ENCODE measurements around the gene LTBP2.

The LTBP2 gene

GRCh38 chr14:74504874-74505720 is 106.9 kb downstream of the LTBP2 start:
- no peak for DNase-seq (ENCODE audit: low read depth)

- no peak for DNase-seq (ENCODE audit: low read depth)
These were observed 107.6 kb downstream of the LTBP2 start for GRCh38 chr14:74504412-74504811.

GRCh38 chr14:74503938-74504335 is 108.1 kb downstream of the LTBP2 start:
- no peak for DNase-seq (ENCODE audit: low read depth)

GRCh38 chr14:74503291-74503937 is 108.6 kb downstream of the LTBP2 start:
- DNase-seq (ENCODE audit: low read depth): no peak

GRCh38 chr14:74502236-74503019 is 109.6 kb downstream of the LTBP2 start:
- DNase-seq (ENCODE audit: low read depth): no peak

GRCh38 chr14:74501691-74502090 is 110.3 kb downstream of the LTBP2 start:
- DNase-seq (ENCODE audit: low read depth): no peak

GRCh38 chr14:74501135-74501614 is 110.9 kb downstream of the LTBP2 start:
- no peak for DNase-seq (ENCODE audit: low read depth)

- no peak for DNase-seq (ENCODE audit: low read depth)
These were observed 111.5 kb downstream of the LTBP2 start for GRCh38 chr14:74500417-74501134.

GRCh38 chr14:74495356-74495755 is 116.7 kb downstream of the LTBP2 start:
- DNase-seq (ENCODE audit: low read depth): no peak

- peak; percentile 93 for DNase-seq (ENCODE audit: low read depth)
These were observed 118.4 kb downstream of the LTBP2 start, which contains the start of gene ISCA2 for GRCh38 chr14:74493343-74494261. Gene ISCA2, plus strand, starts transcription at chr14:74493765. Its CDS starts 10 bp downstream, at chr14:74493775.

- no peak for DNase-seq (ENCODE audit: low read depth)
These were observed 119.2 kb downstream of the LTBP2 start, which contains the start of gene NPC2 for GRCh38 chr14:74492776-74493342. Gene NPC2, minus strand, starts transcription at chr14:74493305. Its CDS starts 31 bp downstream, at chr14:74493274.

GRCh38 chr14:74491956-74492775 is 119.9 kb downstream of the LTBP2 start:
- no peak for DNase-seq (ENCODE audit: low read depth)

- DNase-seq (ENCODE audit: low read depth): no peak
These were observed 121.6 kb downstream of the LTBP2 start for GRCh38 chr14:74490486-74490885.

GRCh38 chr14:74488786-74489397 is 123.1 kb downstream of the LTBP2 start:
- no peak for DNase-seq (ENCODE audit: low read depth)

GRCh38 chr14:74486164-74486563 is 125.9 kb downstream of the LTBP2 start:
- DNase-seq (ENCODE audit: low read depth): no peak

GRCh38 chr14:74483321-74483720 is 128.7 kb downstream of the LTBP2 start:
- DNase-seq (ENCODE audit: low read depth): no peak

- DNase-seq (ENCODE audit: low read depth): no peak
These were observed 129.5 kb downstream of the LTBP2 start for GRCh38 chr14:74482571-74482970.

GRCh38 chr14:74480046-74480445 is 132.0 kb downstream of the LTBP2 start:
- DNase-seq (ENCODE audit: low read depth): no peak
